DND-41 (cell line): ENCODE results near the gene SEMA5B.

Source experiments
- ATAC-seq: fragments of 200-7000 bp; cut with Tn5 transposase; 3 replicates; pipeline ENCODE4 v1.9.1; 2021; ENCODE audit warnings: low read depth; ENCODE audit not compliant: insufficient read depth
- DNase-seq: peaks from one replicate; pipeline ENCODE4 v3.0.0-alpha.2; 2020
- H2AFZ ChIP-seq: 2 replicates; pipeline ENCODE4 v1.6.0; 2012; ENCODE audit warnings: low read depth, low read length
- H3K27ac ChIP-seq: 2 replicates; pipeline ENCODE4 v1.5.1; 2012; ENCODE audit warnings: low read length, inconsistent platforms
- H3K27me3 ChIP-seq: fragments of 200-600 bp; sonication (generic); 2 replicates; pipeline ENCODE4 v1.6.0; 2012; ENCODE audit warnings: low read length, mild to moderate bottlenecking, inconsistent platforms; ENCODE audit not compliant: insufficient read depth, poor library complexity
- H3K36me3 ChIP-seq: 2 replicates; pipeline ENCODE4 v1.5.1; 2012; ENCODE audit warnings: low read length, inconsistent platforms; ENCODE audit not compliant: insufficient read depth
- H3K4me1 ChIP-seq: 2 replicates; pipeline ENCODE4 v1.5.1; 2012; ENCODE audit warnings: mild to moderate bottlenecking, low read length; ENCODE audit not compliant: insufficient read depth
- H3K4me2 ChIP-seq: 2 replicates; pipeline ENCODE4 v1.6.0; 2012; ENCODE audit warnings: mild to moderate bottlenecking, moderate library complexity, low read length, inconsistent platforms; ENCODE audit not compliant: insufficient read depth
- H3K4me3 ChIP-seq, 2 experiments: fragments of 200-600 bp in 1 of 2; shearing (Covaris generic) in 1 of 2; 2 replicates each; pipeline ENCODE4 v1.5.1; 2012 to 2016; ENCODE audit warnings: inconsistent platforms in 2 of 2, low read length in 2 of 2, mild to moderate bottlenecking in 2 of 2, low read depth in 1 of 2, moderate library complexity in 1 of 2
- H3K79me2 ChIP-seq: 2 replicates; pipeline ENCODE4 v1.6.0; 2012; ENCODE audit warnings: low read length, inconsistent platforms; ENCODE audit not compliant: insufficient read depth
- H3K9ac ChIP-seq: 2 replicates; pipeline ENCODE4 v1.6.0; 2012; ENCODE audit warnings: low read depth, mild to moderate bottlenecking, inconsistent platforms, low read length, moderate library complexity
- H3K9me3 ChIP-seq: 2 replicates; pipeline ENCODE4 v1.5.1; 2012; ENCODE audit warnings: low read length, moderate library complexity, mild to moderate bottlenecking, inconsistent platforms; ENCODE audit not compliant: insufficient read depth, severe bottlenecking
- H4K20me1 ChIP-seq: 2 replicates; pipeline ENCODE4 v1.6.0; 2012; ENCODE audit warnings: low read length; ENCODE audit not compliant: insufficient read depth
- EZH2 ChIP-seq: IDR thresholded peaks from 3 replicates; pipeline ENCODE4 v1.6.1; 2012; ENCODE audit warnings: borderline replicate concordance, low read depth, mild to moderate bottlenecking, moderate library complexity, low read length, inconsistent platforms; ENCODE audit not compliant: severe bottlenecking
- TF ChIP-seq, protein P1 (sequence below): IDR thresholded peaks from 2 replicates; pipeline ENCODE4 v1.5.1; 2012; ENCODE audit warnings: borderline replicate concordance, low read length, moderate library complexity, mild to moderate bottlenecking; ENCODE audit not compliant: poor library complexity, severe bottlenecking; ENCODE audit errors: extremely low read depth

Gene SEMA5B

GRCh38 chr3:123063034-123063433, 35.5 kb upstream of the SEMA5B start:
- ATAC-seq (no peak), DNase-seq (no peak)

GRCh38 chr3:123061856-123062255, 34.3 kb upstream of the SEMA5B start:
- Histone ChIP-seq H3K27me3 (no peaks in the 10 kb centered on the region), H3K4me1 (peaks cover 22% of the 10 kb centered on the region), H3K9ac (no peak overlapping the region), H3K36me3 (no peaks in the 10 kb centered on the region), H3K4me2 (no peak overlapping the region), H3K27ac (no peak overlapping the region), H3K9me3 (no peaks in the 10 kb centered on the region), H3K4me3 (no peak overlapping the region), H4K20me1 (no peaks in the 10 kb centered on the region), H3K79me2 (no peaks in the 10 kb centered on the region), H2AFZ (no peak overlapping the region)
- no peak for DNase-seq
- ATAC-seq: no peak
- TF ChIP-seq, protein P1, sequence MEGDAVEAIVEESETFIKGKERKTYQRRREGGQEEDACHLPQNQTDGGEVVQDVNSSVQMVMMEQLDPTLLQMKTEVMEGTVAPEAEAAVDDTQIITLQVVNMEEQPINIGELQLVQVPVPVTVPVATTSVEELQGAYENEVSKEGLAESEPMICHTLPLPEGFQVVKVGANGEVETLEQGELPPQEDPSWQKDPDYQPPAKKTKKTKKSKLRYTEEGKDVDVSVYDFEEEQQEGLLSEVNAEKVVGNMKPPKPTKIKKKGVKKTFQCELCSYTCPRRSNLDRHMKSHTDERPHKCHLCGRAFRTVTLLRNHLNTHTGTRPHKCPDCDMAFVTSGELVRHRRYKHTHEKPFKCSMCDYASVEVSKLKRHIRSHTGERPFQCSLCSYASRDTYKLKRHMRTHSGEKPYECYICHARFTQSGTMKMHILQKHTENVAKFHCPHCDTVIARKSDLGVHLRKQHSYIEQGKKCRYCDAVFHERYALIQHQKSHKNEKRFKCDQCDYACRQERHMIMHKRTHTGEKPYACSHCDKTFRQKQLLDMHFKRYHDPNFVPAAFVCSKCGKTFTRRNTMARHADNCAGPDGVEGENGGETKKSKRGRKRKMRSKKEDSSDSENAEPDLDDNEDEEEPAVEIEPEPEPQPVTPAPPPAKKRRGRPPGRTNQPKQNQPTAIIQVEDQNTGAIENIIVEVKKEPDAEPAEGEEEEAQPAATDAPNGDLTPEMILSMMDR: no peak
- no peak for TF ChIP-seq EZH2

More at GRCh38 chr3:123063034-123063433, 35.5 kb upstream of the SEMA5B start:
- H3K4me1 ChIP-seq: peaks cover 32% of the 10 kb centered on the region
- H2AFZ ChIP-seq: no peak overlapping the region
- peaks cover 2% of the 10 kb centered on the region; the same call in 1 of the 2 replicates for H4K20me1 ChIP-seq
- peaks cover 8% of the 10 kb centered on the region for H3K79me2 ChIP-seq
- H3K27ac ChIP-seq: no peak overlapping the region
- H3K27me3 ChIP-seq: no peaks in the 10 kb centered on the region
- H3K9ac ChIP-seq: no peak overlapping the region
- no peaks in the 10 kb centered on the region for H3K9me3 ChIP-seq
- H3K4me3 ChIP-seq: no peak overlapping the region
- no peak for TF ChIP-seq EZH2
- TF ChIP-seq, protein P1: no peak
- H3K36me3 ChIP-seq: no peaks in the 10 kb centered on the region
- no peak overlapping the region for H3K4me2 ChIP-seq

DNA sequence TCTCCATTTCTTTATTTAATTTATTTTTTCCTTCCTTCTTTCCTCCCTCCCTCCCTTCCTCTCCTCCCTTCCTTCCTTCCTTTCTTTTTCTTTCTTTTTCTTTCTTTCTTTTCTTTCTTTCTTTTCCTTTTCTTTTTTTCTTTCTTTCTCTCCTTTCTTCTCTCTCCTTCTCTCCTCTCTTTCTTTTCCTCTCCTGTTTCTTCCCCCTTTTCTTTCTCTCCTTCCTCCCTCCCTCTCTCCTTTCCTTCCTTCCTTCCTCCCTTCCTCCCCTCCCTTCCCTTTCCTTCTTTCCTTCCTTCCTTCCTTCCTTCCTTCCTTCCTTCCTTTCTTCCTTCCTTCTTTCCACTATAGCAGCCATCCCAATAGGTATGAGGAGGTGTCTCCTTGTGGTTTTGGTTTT, 32.5 kb upstream of the SEMA5B start:
- Histone ChIP-seq H3K9ac (no peak overlapping the region), H3K79me2 (no peaks in the 10 kb centered on the region), H3K4me1 (peaks cover 7% of the 10 kb centered on the region), H3K27me3 (peaks cover 4% of the 10 kb centered on the region), H2AFZ (no peak overlapping the region), H3K4me2 (no peak overlapping the region), H3K36me3 (no peaks in the 10 kb centered on the region), H4K20me1 (no peaks in the 10 kb centered on the region), H3K27ac (no peak overlapping the region), H3K4me3 (no peak overlapping the region), H3K9me3 (no peaks in the 10 kb centered on the region)
- no peak for DNase-seq
- no peak for TF ChIP-seq EZH2
- TF ChIP-seq, protein P1: no peak
- no peak for ATAC-seq

- Histone ChIP-seq H3K27ac (no peak overlapping the region), H3K4me1 (no peaks in the 10 kb centered on the region), H3K79me2 (no peaks in the 10 kb centered on the region), H3K9me3 (no peaks in the 10 kb centered on the region), H3K27me3 (peaks cover 4% of the 10 kb centered on the region), H2AFZ (no peak overlapping the region), H4K20me1 (no peaks in the 10 kb centered on the region), H3K4me2 (no peak overlapping the region), H3K9ac (no peak overlapping the region), H3K4me3 (no peak overlapping the region), H3K36me3 (no peaks in the 10 kb centered on the region)
- TF ChIP-seq EZH2: no peak
- TF ChIP-seq, protein P1: no peak
- DNase-seq (no peak), ATAC-seq (no peak)
These were observed 30.9 kb upstream of the SEMA5B start for GRCh38 chr3:123058505-123058904.
